Breast epithelium (tissue), 3 donors: ENCODE data around the gene USP46.

Experiments
- POLR2A ChIP-seq: fragments of 450-650 bp; IDR thresholded peaks from one replicate; pipeline ENCODE4 v1.6.1; 2016; ENCODE audit warnings: antibody characterized with exemption, mild to moderate bottlenecking, moderate library complexity
- TF ChIP-seq, protein P1 (sequence below), 3 donors: fragments of 450-650 bp; IDR thresholded peaks; one replicate each; pipeline ENCODE4 v1.5.1; 2016 to 2017; ENCODE audit warnings: antibody characterized with exemption in 3 of 3, mild to moderate bottlenecking in 3 of 3, moderate library complexity in 3 of 3

DNA sequence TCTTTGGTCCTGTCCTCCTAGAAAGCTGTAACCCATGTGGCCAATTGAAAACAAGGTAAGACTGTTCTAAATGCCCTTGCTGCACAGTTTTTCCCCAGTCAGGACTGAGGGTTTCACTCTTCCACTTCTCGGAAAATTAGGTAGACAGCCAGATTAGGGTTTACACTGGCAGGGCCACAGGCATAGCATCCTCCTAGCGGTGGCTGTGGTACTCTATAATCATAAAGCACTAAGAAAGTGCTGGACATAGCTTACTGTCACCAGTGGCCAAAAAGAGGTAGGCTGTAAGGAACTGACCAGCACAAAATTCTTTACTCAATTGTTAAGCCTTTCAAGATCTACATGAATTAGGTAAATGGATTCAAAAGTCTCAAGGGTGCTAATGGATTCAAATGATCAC is 11.6 kb upstream of the USP46 start:
- TF ChIP-seq, protein P1, sequence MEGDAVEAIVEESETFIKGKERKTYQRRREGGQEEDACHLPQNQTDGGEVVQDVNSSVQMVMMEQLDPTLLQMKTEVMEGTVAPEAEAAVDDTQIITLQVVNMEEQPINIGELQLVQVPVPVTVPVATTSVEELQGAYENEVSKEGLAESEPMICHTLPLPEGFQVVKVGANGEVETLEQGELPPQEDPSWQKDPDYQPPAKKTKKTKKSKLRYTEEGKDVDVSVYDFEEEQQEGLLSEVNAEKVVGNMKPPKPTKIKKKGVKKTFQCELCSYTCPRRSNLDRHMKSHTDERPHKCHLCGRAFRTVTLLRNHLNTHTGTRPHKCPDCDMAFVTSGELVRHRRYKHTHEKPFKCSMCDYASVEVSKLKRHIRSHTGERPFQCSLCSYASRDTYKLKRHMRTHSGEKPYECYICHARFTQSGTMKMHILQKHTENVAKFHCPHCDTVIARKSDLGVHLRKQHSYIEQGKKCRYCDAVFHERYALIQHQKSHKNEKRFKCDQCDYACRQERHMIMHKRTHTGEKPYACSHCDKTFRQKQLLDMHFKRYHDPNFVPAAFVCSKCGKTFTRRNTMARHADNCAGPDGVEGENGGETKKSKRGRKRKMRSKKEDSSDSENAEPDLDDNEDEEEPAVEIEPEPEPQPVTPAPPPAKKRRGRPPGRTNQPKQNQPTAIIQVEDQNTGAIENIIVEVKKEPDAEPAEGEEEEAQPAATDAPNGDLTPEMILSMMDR (IDR thresholded peaks at IDR 0.05): no peak
- no peak for TF ChIP-seq POLR2A
